ENCODE measurements around the gene UQCRC2. TPM values are rescaled to one million over a fixed set of nuclear protein-coding genes. Genes with fewer than 3 reads are reported as not detected.

UQCRC2 gene
- total and polyA plus RNA-seq, 10 of the 15 experiments (the other 5 are each of a cell fraction or from before 2014, with no cell fraction given) = 256 to 563 (median 327) TPM

- in situ Hi-C loops (cut with MboI) (no loop called here), intact Hi-C loops (cut with micrococcal nuclease; ENCODE audit: unreplicated experiment) (no loop called here)
- peaks cover 18% of the 10 kb centered on the region for H3K79me2 ChIP-seq (ENCODE audit: control insufficient read depth, insufficient read depth, low read length)
- TSS peak; percentile 34 for BruUV-seq (replicated peaks)
- ChIA-PET POLR2A (interaction anchor here (0.6 to 3.6 kb wide), 17 partner anchors 8 to 1272 kb away, joined by 3 to 33 read pairs (median 4); no protein-coding TSS in a partner anchor), SMC1A (ENCODE audit: uncharacterized antibody, unreplicated experiment) (interaction anchor here (0.9 to 25.5 kb wide), 13 partner anchors 8 to 180 kb away, joined by 3 to 567 read pairs (median 6); no protein-coding TSS in a partner anchor), RAD21 (ENCODE audit: unreplicated experiment) (interaction anchor here (0.8 to 22.7 kb wide), 15 partner anchors 8 to 363 kb away, joined by 3 to 466 read pairs (median 4); partner anchors contain the start of gene PDZD9), CTCF (interaction anchor here (0.6 to 20.1 kb wide), 10 partner anchors 9 to 366 kb away, joined by 3 to 686 read pairs (median 9); no protein-coding TSS in a partner anchor)
- H4K20me1 ChIP-seq (ENCODE audit: control insufficient read depth, insufficient read depth) = no peaks in the 10 kb centered on the region
- DNase-seq (ENCODE audit: low read depth, low spot score) (no peak), FAIRE-seq (no peak), ATAC-seq (peak; percentile 27)
- no peaks in the 10 kb centered on the region for H3K9me3 ChIP-seq (replicated peaks; ENCODE audit: control insufficient read depth, insufficient read depth, low read length)
- 2% methylated on average over 35 of the region's 65 CpGs for WGBS (ENCODE audit: insufficient coverage, insufficient replicate concordance, low lambda C conversion rate, missing lambda C conversion rate)
- peak overlapping the region; percentile 98 for H3K4me3 ChIP-seq
- peak overlapping the region; percentile 45 for H2AFZ ChIP-seq (ENCODE audit: control insufficient read depth, low read depth, low read length)
- H3K27me3 ChIP-seq (replicated peaks in 1 of 2; ENCODE audit: control insufficient read depth in 2 of 2, insufficient read depth in 2 of 2, low read length in 1 of 2) = no peaks in the 10 kb centered on the region
- peaks cover 22% of the 10 kb centered on the region for H3K4me1 ChIP-seq (ENCODE audit: control insufficient read depth, insufficient read depth, low read length)
- H3K27ac ChIP-seq (ENCODE audit: control insufficient read depth, insufficient read depth) = peak overlapping the region; percentile 33; the same call in 1 of the 2 replicates
- TF ChIP-seq ZBTB33 (IDR thresholded peaks at IDR 0.05) (no peak), GATAD2B (conservative IDR thresholded peaks at IDR 0.05; ENCODE audit: low read depth) (0 out of 2 replicates have a peak, but pooled peaks have one; percentile 3), HDGF (IDR thresholded peaks at IDR 0.05) (0 out of 2 replicates have a peak, but pooled peaks have one; percentile 51)
- H3K9ac ChIP-seq (ENCODE audit: control insufficient read depth, insufficient read depth, low read length) = peak overlapping the region; percentile 81
- H3K4me2 ChIP-seq (ENCODE audit: control insufficient read depth, insufficient read depth) = peak overlapping the region; percentile 80
- no peaks in the 10 kb centered on the region for H3K36me3 ChIP-seq (ENCODE audit: control insufficient read depth in 2 of 2, insufficient read depth in 2 of 2, low read length in 1 of 2)
Measured at GRCh38 chr16:22008215-22009059, 55.3 kb downstream of the UQCRC2 start.
